H9 (cell line): ENCODE results near the gene SPINT2. TPM values are rescaled to one million over a fixed set of nuclear protein-coding genes. Genes with fewer than 3 reads are reported as not detected.
A peak's percentile ranks its signal among the peaks of the same experiment; 100 is the strongest.

ENCODE experiments used
- DNase-seq: peaks from one replicate; pipeline ENCODE4 v3.0.0-alpha.2; 2017
- H2AFZ ChIP-seq: one replicate; pipeline ENCODE4 v1.6.1; 2013; ENCODE audit warnings: mild to moderate bottlenecking, low read length, control low read depth, moderate library complexity
- H2AK5ac ChIP-seq: 2 replicates; pipeline ENCODE4 v1.6.1; 2013; ENCODE audit warnings: low read length, control low read depth, mixed read lengths; ENCODE audit not compliant: insufficient read length
- H2BK120ac ChIP-seq: one replicate; pipeline ENCODE4 v1.6.1; 2013; ENCODE audit warnings: low read depth, mild to moderate bottlenecking, low read length, control low read depth, inconsistent platforms; ENCODE audit not compliant: poor library complexity, severe bottlenecking
- H2BK12ac ChIP-seq: 2 replicates; pipeline ENCODE4 v1.6.1; 2013; ENCODE audit warnings: low read length, control low read depth, mixed read lengths, low read depth; ENCODE audit not compliant: insufficient read length
- H2BK15ac ChIP-seq: 2 replicates; pipeline ENCODE4 v1.6.1; 2013; ENCODE audit warnings: low read depth, low read length, control low read depth
- H2BK20ac ChIP-seq: one replicate; pipeline ENCODE4 v1.6.1; 2013; ENCODE audit warnings: low read depth, mild to moderate bottlenecking, low read length, control low read depth, inconsistent platforms; ENCODE audit not compliant: poor library complexity, severe bottlenecking
- H2BK5ac ChIP-seq: 2 replicates; pipeline ENCODE4 v1.6.1; 2013; ENCODE audit warnings: low read length, control low read depth, mixed read lengths; ENCODE audit not compliant: insufficient read length
- H3K14ac ChIP-seq: 2 replicates; pipeline ENCODE4 v1.6.1; 2013; ENCODE audit warnings: low read length, control low read depth; ENCODE audit not compliant: insufficient read depth
- H3K18ac ChIP-seq: 2 replicates; pipeline ENCODE4 v1.6.1; 2013; ENCODE audit warnings: low read depth, mild to moderate bottlenecking, mixed read lengths, low read length, control low read depth; ENCODE audit not compliant: insufficient read length
- H3K23ac ChIP-seq: 2 replicates; pipeline ENCODE4 v1.6.1; 2013; ENCODE audit warnings: low read length, control low read depth, mixed read lengths, low read depth; ENCODE audit not compliant: insufficient read length
- H3K23me2 ChIP-seq: 2 replicates; pipeline ENCODE4 v1.6.1; 2013; ENCODE audit warnings: low read depth, mild to moderate bottlenecking, mixed read lengths, low read length, control low read depth; ENCODE audit not compliant: insufficient read length, poor library complexity, severe bottlenecking
- H3K27ac ChIP-seq: 2 replicates; pipeline ENCODE4 v1.5.1; 2013; ENCODE audit warnings: low read length, control low read depth, mixed read lengths, low read depth; ENCODE audit not compliant: insufficient read length
- H3K27me3 ChIP-seq: 2 replicates; pipeline ENCODE4 v1.6.1; 2013; ENCODE audit warnings: low read length, control low read depth, inconsistent platforms; ENCODE audit not compliant: insufficient read depth
- H3K4ac ChIP-seq: 2 replicates; pipeline ENCODE4 v1.6.1; 2013; ENCODE audit warnings: low read depth, mild to moderate bottlenecking, control low read depth, inconsistent platforms, low read length, moderate library complexity
- H3K4me1 ChIP-seq: 2 replicates; pipeline ENCODE4 v1.6.1; 2013; ENCODE audit warnings: low read length, control low read depth, inconsistent platforms; ENCODE audit not compliant: insufficient read depth
- H3K4me2 ChIP-seq: 2 replicates; pipeline ENCODE4 v1.6.1; 2013; ENCODE audit warnings: low read length, control low read depth, mixed read lengths; ENCODE audit not compliant: insufficient read length, insufficient read depth
- H3K56ac ChIP-seq: 2 replicates; pipeline ENCODE4 v1.6.1; 2013; ENCODE audit warnings: low read depth, mild to moderate bottlenecking, mixed read lengths, low read length, control low read depth; ENCODE audit not compliant: insufficient read length
- H3K79me1 ChIP-seq: 2 replicates; pipeline ENCODE4 v1.6.1; 2013; ENCODE audit warnings: low read depth, mild to moderate bottlenecking, moderate library complexity, low read length, control low read depth, inconsistent platforms; ENCODE audit not compliant: insufficient read depth, poor library complexity, severe bottlenecking
- H3K79me2 ChIP-seq: 2 replicates; pipeline ENCODE4 v1.6.1; 2013; ENCODE audit warnings: low read length, control low read depth, inconsistent platforms; ENCODE audit not compliant: insufficient read depth
- H3K9ac ChIP-seq: 2 replicates; pipeline ENCODE4 v1.6.1; 2013; ENCODE audit warnings: low read length, control low read depth, mixed read lengths; ENCODE audit not compliant: insufficient read length; ENCODE audit errors: extremely low read depth
- H3K9me3 ChIP-seq: one replicate; pipeline ENCODE4 v1.6.1; 2013; ENCODE audit warnings: low read depth, low read length, inconsistent platforms; ENCODE audit not compliant: control insufficient read depth
- H3T11ph ChIP-seq: one replicate; pipeline ENCODE4 v1.6.1; 2013; ENCODE audit warnings: mild to moderate bottlenecking, low read length, control low read depth, inconsistent platforms
- H4K20me1 ChIP-seq: one replicate; pipeline ENCODE4 v1.6.1; 2013; ENCODE audit not compliant: control insufficient read depth, insufficient read length, insufficient read depth
- H4K5ac ChIP-seq: 2 replicates; pipeline ENCODE4 v1.6.1; 2013; ENCODE audit warnings: low read depth, mild to moderate bottlenecking, mixed read lengths, low read length, control low read depth; ENCODE audit not compliant: insufficient read length
- H4K8ac ChIP-seq: replicated peaks from 2 replicates; pipeline ENCODE4 v1.6.1; 2013; ENCODE audit warnings: low read length, control low read depth, mixed read lengths, low read depth; ENCODE audit not compliant: insufficient read length
- H4K91ac ChIP-seq: 2 replicates; pipeline ENCODE4 v1.6.1; 2013; ENCODE audit warnings: low read depth, mild to moderate bottlenecking, moderate library complexity, mixed read lengths, low read length, control low read depth; ENCODE audit not compliant: insufficient read length
- H3K27ac Mint-ChIP-seq, 3 experiments: 2 replicates in 2 of 3; 3 replicates in 1 of 3; pipeline ENCODE4 v1.8.0; 2020 to 2021; ENCODE audit warnings: mixed read lengths in 3 of 3, mild to moderate bottlenecking in 1 of 3, moderate library complexity in 1 of 3
- H3K27me3 Mint-ChIP-seq: 2 replicates; pipeline ENCODE4 v1.8.0; 2021; ENCODE audit warnings: low read depth, mild to moderate bottlenecking, moderate library complexity, mixed read lengths
- H3K36me3 Mint-ChIP-seq, 3 experiments: 2 replicates in 2 of 3; 3 replicates in 1 of 3; pipeline ENCODE4 v1.8.0; 2020 to 2021; ENCODE audit warnings: low read depth in 3 of 3, mixed read lengths in 3 of 3; ENCODE audit not compliant: insufficient read depth in 1 of 3
- H3K4me1 Mint-ChIP-seq, 2 experiments: 2 replicates each; pipeline ENCODE4 v1.8.0; 2020; ENCODE audit warnings: mixed read lengths in 2 of 2
- H3K4me3 Mint-ChIP-seq, 2 experiments: 2 replicates in 1 of 2; 3 replicates in 1 of 2; pipeline ENCODE4 v1.8.0; 2020 to 2021; ENCODE audit warnings: mild to moderate bottlenecking in 2 of 2, mixed read lengths in 2 of 2, moderate library complexity in 1 of 2
- H3K9me3 Mint-ChIP-seq, 2 experiments: 2 replicates in 1 of 2; 3 replicates in 1 of 2; pipeline ENCODE4 v1.8.0; 2020; ENCODE audit warnings: mild to moderate bottlenecking in 2 of 2, mixed read lengths in 2 of 2, moderate library complexity in 1 of 2
- WGBS: extraction: QIAGEN DNeasy Blood & Tissue Kit; methylation state at CpG from one replicate; pipeline ENCODE4 v1.1.7; 2013; ENCODE audit warnings: missing lambda C conversion rate, low lambda C conversion rate, mixed read lengths; ENCODE audit not compliant: insufficient read length; ENCODE audit errors: extremely low coverage; 5-methylcytosine and 5-hydroxymethylcytosine counted together
- total RNA-seq: library from RNA; stranded (reverse); gene quantifications from 2 replicates; pipeline ENCODE4 v1.2.1, GENCODE V29; 2021
- TF ChIP-seq, protein P1 (sequence below): fragments of 200-600 bp; sonication (generic); conservative IDR thresholded peaks from 3 replicates; pipeline ENCODE4 v1.8.0; 2021; ENCODE audit warnings: antibody characterized with exemption, mild to moderate bottlenecking

The SPINT2 gene
- total RNA-seq, 1 experiment from 2014 or later = 283 TPM

DNA sequence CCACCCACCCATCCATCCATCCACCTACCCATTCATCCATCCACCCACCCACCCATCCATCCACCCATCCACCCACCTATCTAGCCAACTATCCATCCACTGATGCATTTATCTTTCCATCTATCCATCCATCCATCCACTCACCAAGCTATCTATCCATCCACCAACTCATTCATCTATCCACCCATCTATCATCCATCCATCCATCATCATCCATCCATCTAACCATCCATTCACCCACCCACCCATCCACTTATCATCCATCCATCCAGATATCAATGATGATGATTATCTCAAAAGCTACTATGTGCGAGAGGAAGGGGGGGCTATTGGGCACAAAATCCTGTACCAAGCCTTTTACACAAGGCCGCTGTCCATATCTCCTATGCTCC is 45.9 kb downstream of the SPINT2 start:
- peaks cover 2% of the 10 kb centered on the region for H3K23me2 ChIP-seq
- H3K14ac ChIP-seq = no peak overlapping the region
- H2AK5ac ChIP-seq = no peak overlapping the region
- Mint-ChIP-seq H3K4me1 (peaks cover 9 to 14% of the 10 kb centered on the region in 2 experiments), H3K9me3 (no peaks in the 10 kb centered on the region), H3K36me3 (peaks cover 3 to 22% (median 8%) of the 10 kb centered on the region in 3 experiments; a peak in 6 of 7 replicates), H3K27me3 (no peaks in the 10 kb centered on the region), H3K27ac (no peak overlapping the region), H3K4me3 (peak overlapping the region in 1 of 2 experiments; percentile 36; a peak in 1 of 5 replicates)
- no peak overlapping the region for H3K23ac ChIP-seq
- H2BK15ac ChIP-seq = no peak overlapping the region
- H3K4me2 ChIP-seq = no peak overlapping the region
- no CpG with 5 or more reads among the region's 2 CpGs for WGBS
- TF ChIP-seq, protein P1, sequence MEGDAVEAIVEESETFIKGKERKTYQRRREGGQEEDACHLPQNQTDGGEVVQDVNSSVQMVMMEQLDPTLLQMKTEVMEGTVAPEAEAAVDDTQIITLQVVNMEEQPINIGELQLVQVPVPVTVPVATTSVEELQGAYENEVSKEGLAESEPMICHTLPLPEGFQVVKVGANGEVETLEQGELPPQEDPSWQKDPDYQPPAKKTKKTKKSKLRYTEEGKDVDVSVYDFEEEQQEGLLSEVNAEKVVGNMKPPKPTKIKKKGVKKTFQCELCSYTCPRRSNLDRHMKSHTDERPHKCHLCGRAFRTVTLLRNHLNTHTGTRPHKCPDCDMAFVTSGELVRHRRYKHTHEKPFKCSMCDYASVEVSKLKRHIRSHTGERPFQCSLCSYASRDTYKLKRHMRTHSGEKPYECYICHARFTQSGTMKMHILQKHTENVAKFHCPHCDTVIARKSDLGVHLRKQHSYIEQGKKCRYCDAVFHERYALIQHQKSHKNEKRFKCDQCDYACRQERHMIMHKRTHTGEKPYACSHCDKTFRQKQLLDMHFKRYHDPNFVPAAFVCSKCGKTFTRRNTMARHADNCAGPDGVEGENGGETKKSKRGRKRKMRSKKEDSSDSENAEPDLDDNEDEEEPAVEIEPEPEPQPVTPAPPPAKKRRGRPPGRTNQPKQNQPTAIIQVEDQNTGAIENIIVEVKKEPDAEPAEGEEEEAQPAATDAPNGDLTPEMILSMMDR = no peak
- no peaks in the 10 kb centered on the region for H3K27me3 ChIP-seq
- H4K8ac ChIP-seq = no peak overlapping the region
- no peak overlapping the region for H3K18ac ChIP-seq
- H3K9me3 ChIP-seq = no peaks in the 10 kb centered on the region
- H2BK120ac ChIP-seq = no peak overlapping the region
- H3K27ac ChIP-seq = no peak overlapping the region
- H3K4me1 ChIP-seq = no peaks in the 10 kb centered on the region; the same call in 1 of the 2 replicates
- no peaks in the 10 kb centered on the region for H3K79me2 ChIP-seq
- no peak overlapping the region for H4K5ac ChIP-seq
- H4K91ac ChIP-seq = no peak overlapping the region
- H4K20me1 ChIP-seq = no peaks in the 10 kb centered on the region
- no peak overlapping the region for H3K56ac ChIP-seq
- H2BK20ac ChIP-seq = no peak overlapping the region
- H3K79me1 ChIP-seq = no peaks in the 10 kb centered on the region
- no peak overlapping the region for H3T11ph ChIP-seq
- no peak overlapping the region for H3K4ac ChIP-seq
- no peak overlapping the region for H3K9ac ChIP-seq
- no peak overlapping the region for H2BK12ac ChIP-seq
- no peak overlapping the region for H2BK5ac ChIP-seq
- no peak for DNase-seq
- H2AFZ ChIP-seq = no peak overlapping the region
